SK-N-SH (cell line): ENCODE results near the gene RAPGEF4. TPM values are rescaled to one million over a fixed set of nuclear protein-coding genes. Genes with fewer than 3 reads are reported as not detected.
A peak's percentile ranks its signal among the peaks of the same experiment; 100 is the strongest.

Source experiments
- CTCF ChIA-PET: fragments of 300-600, 350-600 bp; formaldehyde crosslinking; extraction: SDS; loops from one replicate; lab custom pipeline; 2021; lab: Yijun Ruan, JAX
- POLR2A ChIA-PET: fragments of 350-600 bp; sonication (Branson Sonifier 250); formaldehyde crosslinking; extraction: SDS; loops from one replicate; lab custom pipeline; 2020; ENCODE audit warnings: antibody characterized with exemption, inconsistent platforms; lab: Yijun Ruan, JAX
- DNase-seq: peaks from one replicate; pipeline ENCODE4 v3.0.0; 2012
- H2AFZ ChIP-seq: fragments of 200-600 bp; sonication (generic); 2 replicates; pipeline ENCODE4 v1.8.1; 2016; ENCODE audit warnings: antibody characterized with exemption, mild to moderate bottlenecking, low read depth
- H3F3A ChIP-seq: fragments of 200-600 bp; sonication (generic); replicated peaks from 2 replicates; pipeline ENCODE3; 2016; ENCODE audit warnings: antibody characterized with exemption, mild to moderate bottlenecking; ENCODE audit not compliant: insufficient read depth
- H3K27ac ChIP-seq, 2 experiments: fragments of 200-500 bp in 1 of 2; fragments of 200-600 bp in 1 of 2; sonication (Bioruptor generic) in 1 of 2; sonication (generic), shearing (Covaris generic) in 1 of 2; 2 replicates each; pipeline versions ENCODE4 v1.5.1 to v1.6.1; 2014 to 2016; ENCODE audit warnings: low read depth in 2 of 2, inconsistent platforms in 1 of 2, low read length in 1 of 2, mild to moderate bottlenecking in 1 of 2, mixed read lengths in 1 of 2
- H3K27me3 ChIP-seq: fragments of 200-600 bp; sonication (generic), shearing (Covaris generic); 2 replicates; pipeline ENCODE4 v1.6.1; 2016; ENCODE audit warnings: mixed run types; ENCODE audit not compliant: insufficient read depth
- H3K36me3 ChIP-seq, 2 experiments: fragments of 200-500 bp in 1 of 2; fragments of 200-600 bp in 1 of 2; sonication (Bioruptor generic) in 1 of 2; sonication (generic) in 1 of 2; replicated peaks in 1 of 2; 2 replicates each; pipeline versions ENCODE3 to v1.5.1; 2014 to 2016; ENCODE audit warnings: low read length in 1 of 2, mild to moderate bottlenecking in 1 of 2; ENCODE audit not compliant: insufficient read depth in 2 of 2, control insufficient read depth in 1 of 2
- H3K4me1 ChIP-seq, 2 experiments: fragments of 200-500 bp in 1 of 2; fragments of 200-600 bp in 1 of 2; sonication (Bioruptor generic) in 1 of 2; sonication (generic), shearing (Covaris generic) in 1 of 2; 2 replicates each; pipeline versions ENCODE4 v1.5.1 to v1.6.1; 2014 to 2016; ENCODE audit warnings: low read depth in 1 of 2, low read length in 1 of 2, mixed run types in 1 of 2; ENCODE audit not compliant: insufficient read depth in 2 of 2, control insufficient read depth in 1 of 2
- H3K4me2 ChIP-seq: fragments of 200-600 bp; sonication (generic), shearing (Covaris generic); 2 replicates; pipeline ENCODE4 v1.6.1; 2017; ENCODE audit warnings: mixed run types
- H3K4me3 ChIP-seq, 2 experiments: fragments of 200-500 bp in 1 of 2; fragments of 200-600 bp in 1 of 2; sonication (Bioruptor generic) in 1 of 2; sonication (generic), shearing (Covaris generic) in 1 of 2; 2 replicates each; pipeline versions ENCODE4 v1.5.1 to v1.8.1; 2014 to 2016; ENCODE audit warnings: low read depth in 2 of 2, inconsistent platforms in 1 of 2, low read length in 1 of 2, mild to moderate bottlenecking in 1 of 2, mixed read lengths in 1 of 2, moderate library complexity in 1 of 2
- H3K79me2 ChIP-seq: fragments of 200-600 bp; sonication (generic); 2 replicates; pipeline ENCODE4 v1.8.1; 2017; ENCODE audit warnings: mild to moderate bottlenecking; ENCODE audit not compliant: insufficient read depth
- H3K9ac ChIP-seq: fragments of 200-600 bp; sonication (generic); 2 replicates; pipeline ENCODE4 v1.6.1; 2017; ENCODE audit warnings: mixed run types
- H3K9me2 ChIP-seq: fragments of 200-600 bp; sonication (generic); 2 replicates; pipeline ENCODE4 v1.6.1; 2017; ENCODE audit warnings: mixed run types
- H3K9me3 ChIP-seq: fragments of 200-600 bp; sonication (generic); 2 replicates; pipeline ENCODE4 v1.6.1; 2017; ENCODE audit warnings: mixed run types, mild to moderate bottlenecking, moderate library complexity
- H4K20me1 ChIP-seq: fragments of 200-600 bp; sonication (generic); 2 replicates; pipeline ENCODE4 v1.6.1; 2017; ENCODE audit warnings: mild to moderate bottlenecking, mixed run types; ENCODE audit not compliant: insufficient read depth
- ELF1 ChIP-seq: IDR thresholded peaks from 2 replicates; pipeline ENCODE4 v1.4.0; 2012
- EP300 ChIP-seq, 2 experiments: IDR thresholded peaks; 2 replicates each; pipeline versions ENCODE4 v1.4.0 to v1.6.1; 2012; ENCODE audit warnings: borderline replicate concordance in 1 of 2, low read depth in 1 of 2, low read length in 1 of 2
- GATA2 ChIP-seq: sonication (generic); formaldehyde crosslinking; IDR thresholded peaks from 2 replicates; pipeline ENCODE4 v1.5.0; 2020; ENCODE audit warnings: mild to moderate bottlenecking, missing genetic modification reagents
- JUND ChIP-seq: IDR thresholded peaks from 2 replicates; pipeline ENCODE4 v1.4.0; 2012
- MXI1 ChIP-seq: IDR thresholded peaks from 2 replicates; pipeline ENCODE4 v1.6.1; 2012; ENCODE audit warnings: mild to moderate bottlenecking, low read depth, low read length, improper control_type of control experiment
- RAD21 ChIP-seq: IDR thresholded peaks from 2 replicates; pipeline ENCODE4 v1.6.1; 2012; ENCODE audit warnings: mild to moderate bottlenecking, low read length
- RXRA ChIP-seq: IDR thresholded peaks from 2 replicates; pipeline ENCODE4 v1.4.0; 2012; ENCODE audit warnings: low read depth, mild to moderate bottlenecking, borderline replicate concordance
- USF2 ChIP-seq: fragments of 150-350 bp; IDR thresholded peaks from 2 replicates; pipeline ENCODE4 v1.6.1; 2017; ENCODE audit warnings: antibody characterized with exemption, low read length, low read depth, borderline replicate concordance
- WGBS: methylation state at CpG from one replicate; pipeline ENCODE4 v1.1.6; 2017; ENCODE audit warnings: low lambda C conversion rate; 5-methylcytosine and 5-hydroxymethylcytosine counted together
- polyA plus RNA-seq, 3 experiments: library from polyadenylated mRNA; depleted of rRNA; stranded (reverse); fragments of >200 nt; gene quantifications; 2 replicates each; pipeline ENCODE4 v1.2.3, GENCODE V29; 2012

RAPGEF4 gene
- polyA plus RNA-seq, 1 of the 3 experiments (the other 2 are of a cell fraction): 0.30 TPM

DNA sequence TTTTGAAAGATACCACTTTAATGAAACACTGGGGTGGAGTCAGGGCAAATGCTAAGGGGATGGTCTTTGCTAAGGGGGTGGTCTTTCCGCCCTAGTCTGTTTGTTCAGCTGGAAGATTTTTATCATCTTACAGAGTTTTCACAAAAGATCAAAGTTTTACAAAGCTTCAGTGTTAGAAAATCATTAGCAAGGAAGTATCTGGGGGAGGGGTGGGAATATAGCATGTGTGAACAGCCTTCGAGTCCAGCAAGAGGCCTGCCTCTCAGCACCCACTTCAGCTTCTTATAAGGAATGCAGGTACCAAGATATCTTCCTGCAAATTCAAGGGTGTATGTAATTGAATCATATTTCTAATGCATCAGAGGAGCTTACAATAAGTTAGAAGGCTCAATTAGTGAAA is 112.9 kb downstream of the RAPGEF4 start:
- H3K27me3 ChIP-seq: no peaks in the 10 kb centered on the region

DNA sequence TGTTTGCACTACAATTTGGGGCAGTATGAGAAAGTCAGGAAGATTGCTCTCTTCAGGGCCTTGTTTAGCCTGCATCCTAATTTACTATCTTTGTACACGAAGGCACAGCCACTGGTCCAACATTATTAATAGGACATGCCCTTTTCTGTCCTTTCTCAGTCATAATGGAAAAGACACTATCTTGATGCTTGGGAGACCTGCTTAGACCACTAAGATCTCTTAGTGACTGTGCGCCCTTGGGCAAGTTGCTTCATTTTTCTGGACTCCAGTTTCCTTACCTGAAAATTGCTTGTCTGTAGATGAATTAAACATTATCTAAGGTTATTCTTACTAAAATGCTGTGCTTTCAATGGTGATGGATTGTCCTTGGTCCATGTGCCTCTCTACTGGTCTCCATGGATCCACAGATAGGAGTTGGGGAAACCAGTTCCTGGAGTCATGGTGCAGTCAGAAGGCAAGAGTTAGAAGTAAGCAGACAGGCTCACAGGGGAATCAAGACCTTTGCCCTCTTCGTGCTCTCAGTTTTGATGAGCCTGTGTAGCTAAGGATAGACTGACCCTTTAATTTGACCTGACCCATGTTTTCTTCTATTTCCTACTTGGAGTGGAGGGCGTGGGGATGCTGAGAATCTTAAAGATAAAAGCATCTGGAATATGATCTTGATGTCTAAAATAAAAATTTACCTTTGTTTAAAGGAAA is 114.0 kb downstream of the RAPGEF4 start:
- H3F3A ChIP-seq: no peaks in the 10 kb centered on the region
- 51% methylated on average over 4 of the region's 4 CpGs for WGBS
- no peaks in the 10 kb centered on the region for H3K36me3 ChIP-seq
- no peak overlapping the region for H3K9ac ChIP-seq
- peak; percentile 53 for TF ChIP-seq GATA2 (CRISPR knock-in tag)
- peak in 1 of 2 experiments; percentile 50; a peak in 1 of 4 replicates for TF ChIP-seq EP300 (IDR thresholded peaks at IDR 0.05; ENCODE audit: borderline replicate concordance in 1 of 2, low read depth in 1 of 2, low read length in 1 of 2)
- TF ChIP-seq USF2: no peak
- POLR2A ChIA-PET: no interaction called here
- H3K4me1 ChIP-seq: peaks cover 0 to 29% of the 10 kb centered on the region in 2 experiments; a peak in 2 of 4 replicates
- H3K27ac ChIP-seq: peak overlapping the region in 1 of 2 experiments; percentile 87; a peak in 2 of 4 replicates
- no peaks in the 10 kb centered on the region for H3K79me2 ChIP-seq
- no peaks in the 10 kb centered on the region for H4K20me1 ChIP-seq
- no peaks in the 10 kb centered on the region for H3K27me3 ChIP-seq
- no peaks in the 10 kb centered on the region for H3K9me3 ChIP-seq
- no peak overlapping the region for H3K4me3 ChIP-seq
- H2AFZ ChIP-seq: no peak overlapping the region
- H3K4me2 ChIP-seq: no peak overlapping the region
- no peaks in the 10 kb centered on the region for H3K9me2 ChIP-seq
- DNase-seq: peak; percentile 21
- CTCF ChIA-PET: interaction anchor here (1.1 to 3.3 kb wide), 3 partner anchors 10 to 82 kb away, joined by 3 to 12 read pairs (median 11); no protein-coding TSS in a partner anchor

More for the DNA sequence above, 112.9 kb downstream of the RAPGEF4 start:
- no peak overlapping the region for H3K4me2 ChIP-seq
- H3K9me3 ChIP-seq: no peaks in the 10 kb centered on the region
- POLR2A ChIA-PET: no interaction called here
- CTCF ChIA-PET: interaction anchor here (0.6 to 3.3 kb wide), 5 partner anchors 9 to 334 kb away, joined by 3 to 12 read pairs (median 3); no protein-coding TSS in a partner anchor
- no peaks in the 10 kb centered on the region for H3F3A ChIP-seq
- no peak overlapping the region for H3K4me3 ChIP-seq
- H3K36me3 ChIP-seq: no peaks in the 10 kb centered on the region
- peak overlapping the region in 1 of 2 experiments; percentile 87; a peak in 1 of 4 replicates for H3K27ac ChIP-seq
- no peak for DNase-seq
- no peaks in the 10 kb centered on the region for H3K9me2 ChIP-seq
- H3K79me2 ChIP-seq: no peaks in the 10 kb centered on the region
- H3K4me1 ChIP-seq: peaks cover 0 to 37% of the 10 kb centered on the region in 2 experiments; a peak in 2 of 4 replicates
- H2AFZ ChIP-seq: no peak overlapping the region
- no peak overlapping the region for H3K9ac ChIP-seq
- H4K20me1 ChIP-seq: no peaks in the 10 kb centered on the region
- 52% methylated on average over 2 of the region's 2 CpGs for WGBS
- TF ChIP-seq RXRA (no peak), GATA2 (CRISPR knock-in tag) (no peak)

GRCh38 chr2:172855588-172855987 is 119.9 kb downstream of the RAPGEF4 start:
- H3K9me3 ChIP-seq: no peaks in the 10 kb centered on the region
- H3K4me1 ChIP-seq: peaks cover 1 to 20% of the 10 kb centered on the region in 2 experiments; a peak in 2 of 4 replicates
- no peaks in the 10 kb centered on the region for H3K9me2 ChIP-seq
- H3K4me2 ChIP-seq: no peak overlapping the region
- no peak for DNase-seq
- TF ChIP-seq RAD21 (no peak), MXI1 (no peak), ELF1 (no peak), JUND (no peak)
- H2AFZ ChIP-seq: no peak overlapping the region
- CTCF ChIA-PET: interaction anchor here (1.8 to 3.3 kb wide), 2 partner anchors 42 to 76 kb away, joined by 5 to 10 read pairs; no protein-coding TSS in a partner anchor
- no peaks in the 10 kb centered on the region for H3K79me2 ChIP-seq
- H3K27ac ChIP-seq: no peak overlapping the region
- H3K27me3 ChIP-seq: no peaks in the 10 kb centered on the region
- H4K20me1 ChIP-seq: no peaks in the 10 kb centered on the region
- POLR2A ChIA-PET: no interaction called here
- H3K9ac ChIP-seq: no peak overlapping the region
- H3F3A ChIP-seq: no peaks in the 10 kb centered on the region
- no peaks in the 10 kb centered on the region for H3K36me3 ChIP-seq
- H3K4me3 ChIP-seq: no peak overlapping the region
